ENCODE measurements around the gene WWOX.

The WWOX gene

GRCh38 chr16:78796221-78796866 lies 696.9 kb downstream of the WWOX start:
- H3K4me3 ChIP-seq (ENCODE audit: control insufficient read depth, low read depth, low read length), result no peak overlapping the region
- TF ChIP-seq CTCF (IDR thresholded peaks at IDR 0.05; ENCODE audit: control insufficient read depth, insufficient read depth, low read depth, low read length, missing control alignments), result no peak
- DNase-seq (ENCODE audit: low read depth), result no peak

DNA sequence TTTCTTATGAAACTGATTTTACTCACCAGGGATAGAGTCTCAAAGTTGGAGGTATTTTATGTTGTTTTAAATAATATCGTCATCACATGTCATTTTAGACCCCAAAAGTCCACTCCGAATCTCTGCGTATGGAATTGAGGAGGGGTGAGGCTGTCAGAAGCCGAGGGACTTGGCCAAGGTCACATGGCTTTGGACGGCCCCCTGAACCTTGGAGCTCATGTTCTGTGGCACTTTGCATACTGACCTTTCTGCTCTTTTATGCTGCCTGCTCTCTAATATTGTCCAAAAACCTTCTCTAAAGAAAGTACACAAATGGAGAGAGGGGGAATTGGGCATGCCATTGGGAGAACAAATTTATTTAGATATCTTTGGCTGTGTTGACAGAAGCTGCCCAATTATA lies 700.0 kb downstream of the WWOX start:
- no peak for DNase-seq (ENCODE audit: low read depth)
- TF ChIP-seq CTCF (IDR thresholded peaks at IDR 0.05; ENCODE audit: control insufficient read depth, insufficient read depth, low read depth, low read length, missing control alignments), result no peak
- H3K4me3 ChIP-seq (ENCODE audit: control insufficient read depth, low read depth, low read length), result no peak overlapping the region

DNA sequence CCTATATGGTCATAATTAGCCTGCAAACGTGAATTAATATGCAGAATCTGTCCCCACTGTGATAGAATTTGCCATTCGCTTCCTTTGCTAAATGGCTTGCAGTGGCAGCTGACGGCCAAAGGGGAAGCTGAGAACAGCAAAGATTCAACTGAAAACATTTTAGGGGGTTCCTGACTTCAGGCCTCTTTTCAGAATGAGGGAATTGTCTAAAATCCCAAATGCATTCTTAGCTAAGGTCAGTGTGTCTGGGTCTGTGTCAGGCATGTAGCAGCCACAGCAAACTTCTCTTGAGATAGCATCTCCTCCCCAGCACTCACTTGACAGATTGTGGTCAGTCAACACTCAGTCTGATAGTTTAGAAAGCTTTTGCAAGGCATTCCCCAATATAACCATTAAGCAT lies 701.1 kb downstream of the WWOX start:
- no peak overlapping the region for H3K4me3 ChIP-seq (ENCODE audit: control insufficient read depth, low read depth, low read length)
- DNase-seq (ENCODE audit: low read depth), result no peak

GRCh38 chr16:78804058-78804735 lies 704.7 kb downstream of the WWOX start:
- no peak for DNase-seq (ENCODE audit: low read depth)

More for the DNA sequence above, 701.1 kb downstream of the WWOX start:
- no peak for TF ChIP-seq CTCF (IDR thresholded peaks at IDR 0.05; ENCODE audit: control insufficient read depth, insufficient read depth, low read depth, low read length, missing control alignments)

GRCh38 chr16:78805556-78805955 lies 706.1 kb downstream of the WWOX start:
- DNase-seq (ENCODE audit: low read depth), result no peak
- TF ChIP-seq CTCF (IDR thresholded peaks at IDR 0.05; ENCODE audit: control insufficient read depth, insufficient read depth, low read depth, low read length, missing control alignments), result no peak

More at GRCh38 chr16:78804058-78804735, 704.7 kb downstream of the WWOX start:
- H3K4me3 ChIP-seq (ENCODE audit: control insufficient read depth, low read depth, low read length), result no peak overlapping the region
- no peak for TF ChIP-seq CTCF (IDR thresholded peaks at IDR 0.05; ENCODE audit: control insufficient read depth, insufficient read depth, low read depth, low read length, missing control alignments)

DNA sequence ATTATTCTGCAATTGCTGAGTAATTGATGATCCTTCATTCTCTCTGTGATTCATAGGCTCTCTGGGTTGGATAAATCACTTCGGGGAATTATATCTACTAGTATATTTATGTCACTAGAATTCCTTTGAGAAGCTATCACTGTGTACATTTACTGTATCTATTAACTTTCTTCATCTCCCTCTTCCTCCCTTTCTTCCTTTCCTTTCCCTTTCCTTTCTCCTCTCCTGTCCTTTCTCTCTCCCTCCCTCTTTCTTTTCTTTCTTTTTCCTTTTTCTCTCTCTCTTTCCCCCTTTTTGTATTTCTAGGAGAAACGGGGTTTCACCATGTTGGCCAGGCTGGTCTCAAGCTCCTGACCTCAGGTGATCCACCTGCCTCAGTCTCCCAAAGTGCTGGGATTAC lies 711.8 kb downstream of the WWOX start:
- no peak for TF ChIP-seq CTCF (IDR thresholded peaks at IDR 0.05; ENCODE audit: control insufficient read depth, insufficient read depth, low read depth, low read length, missing control alignments)
- DNase-seq (ENCODE audit: low read depth), result no peak
- no peak overlapping the region for H3K4me3 ChIP-seq (ENCODE audit: control insufficient read depth, low read depth, low read length)

More at GRCh38 chr16:78805556-78805955, 706.1 kb downstream of the WWOX start:
- H3K4me3 ChIP-seq (ENCODE audit: control insufficient read depth, low read depth, low read length), result no peak overlapping the region
